GM12873 (cell line): ENCODE results near the gene AASDH.

Experiments
- TF ChIP-seq, protein P1 (sequence below): IDR thresholded peaks from 2 replicates; pipeline ENCODE4 v1.5.1; 2012; ENCODE audit warnings: low read depth, mild to moderate bottlenecking, moderate library complexity, low read length, control low read depth; ENCODE audit not compliant: insufficient read depth; ENCODE audit errors: missing control alignments

Gene AASDH

GRCh38 chr4:56360071-56360470 lies 27.2 kb downstream of the AASDH start:
- TF ChIP-seq, protein P1, sequence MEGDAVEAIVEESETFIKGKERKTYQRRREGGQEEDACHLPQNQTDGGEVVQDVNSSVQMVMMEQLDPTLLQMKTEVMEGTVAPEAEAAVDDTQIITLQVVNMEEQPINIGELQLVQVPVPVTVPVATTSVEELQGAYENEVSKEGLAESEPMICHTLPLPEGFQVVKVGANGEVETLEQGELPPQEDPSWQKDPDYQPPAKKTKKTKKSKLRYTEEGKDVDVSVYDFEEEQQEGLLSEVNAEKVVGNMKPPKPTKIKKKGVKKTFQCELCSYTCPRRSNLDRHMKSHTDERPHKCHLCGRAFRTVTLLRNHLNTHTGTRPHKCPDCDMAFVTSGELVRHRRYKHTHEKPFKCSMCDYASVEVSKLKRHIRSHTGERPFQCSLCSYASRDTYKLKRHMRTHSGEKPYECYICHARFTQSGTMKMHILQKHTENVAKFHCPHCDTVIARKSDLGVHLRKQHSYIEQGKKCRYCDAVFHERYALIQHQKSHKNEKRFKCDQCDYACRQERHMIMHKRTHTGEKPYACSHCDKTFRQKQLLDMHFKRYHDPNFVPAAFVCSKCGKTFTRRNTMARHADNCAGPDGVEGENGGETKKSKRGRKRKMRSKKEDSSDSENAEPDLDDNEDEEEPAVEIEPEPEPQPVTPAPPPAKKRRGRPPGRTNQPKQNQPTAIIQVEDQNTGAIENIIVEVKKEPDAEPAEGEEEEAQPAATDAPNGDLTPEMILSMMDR: no peak

- TF ChIP-seq, protein P1: no peak
These were observed 30.6 kb downstream of the AASDH start for GRCh38 chr4:56356650-56357049.

- TF ChIP-seq, protein P1: no peak
These were observed 38.7 kb downstream of the AASDH start for GRCh38 chr4:56348576-56348975.

DNA sequence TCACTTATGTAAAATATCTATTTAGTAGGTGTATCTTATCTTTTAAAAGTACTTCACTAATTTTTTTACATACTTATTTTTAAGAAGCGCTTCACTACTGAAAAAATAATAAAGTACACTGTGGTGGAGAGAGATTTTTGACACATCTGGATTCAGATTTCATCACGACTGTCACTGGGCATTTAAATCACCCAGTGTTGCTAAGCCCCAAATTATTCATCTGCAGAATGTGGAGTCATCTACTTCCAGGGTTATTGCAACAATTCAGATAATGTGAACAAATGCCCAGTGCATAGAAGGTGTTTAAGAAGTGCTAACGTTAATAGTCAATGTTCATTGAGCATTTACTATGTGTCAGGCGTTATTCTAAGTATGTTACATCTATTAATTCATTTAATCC lies 41.8 kb downstream of the AASDH start:
- TF ChIP-seq, protein P1: no peak

DNA sequence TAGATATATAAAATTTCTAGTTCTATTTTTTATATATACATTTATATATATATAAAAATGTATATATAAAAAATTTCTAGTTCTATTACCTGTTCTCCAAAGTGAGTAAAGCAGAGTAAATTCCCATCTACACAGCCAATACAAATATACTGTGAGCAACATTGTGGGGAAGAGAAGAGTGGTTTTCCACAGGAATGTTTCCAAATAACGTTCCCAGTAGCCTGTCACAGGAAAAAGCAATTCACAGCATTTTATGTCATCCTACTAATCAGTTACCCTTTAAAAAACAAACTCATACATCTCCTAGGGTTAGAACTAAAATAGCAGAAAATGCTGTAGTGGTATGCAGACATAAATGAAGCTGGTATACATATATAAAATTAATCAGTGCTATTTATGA lies 44.5 kb downstream of the AASDH start:
- TF ChIP-seq, protein P1: no peak

GRCh38 chr4:56330691-56331090 lies 56.6 kb downstream of the AASDH start:
- TF ChIP-seq, protein P1: no peak

- TF ChIP-seq, protein P1: no peak
These were observed 60.9 kb downstream of the AASDH start for GRCh38 chr4:56326363-56326762.

- TF ChIP-seq, protein P1: no peak
These were observed 63.2 kb downstream of the AASDH start for GRCh38 chr4:56324011-56324610.
